Endometrial microvascular endothelial cells (primary cell): Measurements from ENCODE around the gene SLC13A3. TPM values are rescaled to one million over a fixed set of nuclear protein-coding genes. Genes with fewer than 3 reads are reported as not detected.

Experiments used
- in situ Hi-C: cut with HindIII; loops from 2 replicates; pipeline ENCODE4 v1.10.0; 2017; ENCODE audit warnings: low sequenced_read_pairs, low pct_unique_long_range_greater_than_20kb; ENCODE audit errors: inconsistent ontology term
- total RNA-seq: library from RNA; depleted of rRNA; stranded (reverse); fragments of >200 nt; gene quantifications from one replicate; pipeline ENCODE4 v1.2.3, GENCODE V29; 2015; ENCODE audit errors: inconsistent ontology term

Gene SLC13A3
- not detected for total RNA-seq

GRCh38 chr20:46651091-46651962 is at the start of gene SLC13A3:
TSS of gene SLC13A3 (minus strand) at chr20:46651459. CDS start at chr20:46651421, 38 bp downstream.
- in situ Hi-C loops: no loop called here

- in situ Hi-C loops: no loop called here
These were observed 49.8 kb upstream of the SLC13A3 start for GRCh38 chr20:46701057-46701456.

GRCh38 chr20:46700481-46700880 is 49.2 kb upstream of the SLC13A3 start:
- in situ Hi-C loops: no loop called here

GRCh38 chr20:46699651-46700359 is 48.5 kb upstream of the SLC13A3 start:
- in situ Hi-C loops: no loop called here

GRCh38 chr20:46698788-46699187 is 47.5 kb upstream of the SLC13A3 start:
- in situ Hi-C loops: no loop called here

GRCh38 chr20:46696791-46697279 is 45.6 kb upstream of the SLC13A3 start:
- in situ Hi-C loops: no loop called here

- in situ Hi-C loops: no loop called here
These were observed 44.6 kb upstream of the SLC13A3 start for GRCh38 chr20:46695892-46696291.

GRCh38 chr20:46694484-46694883 is 43.2 kb upstream of the SLC13A3 start:
- in situ Hi-C loops: no loop called here

- in situ Hi-C loops: no loop called here
These were observed 39.9 kb upstream of the SLC13A3 start for GRCh38 chr20:46691196-46691595.

GRCh38 chr20:46690219-46691106 is 39.2 kb upstream of the SLC13A3 start:
- in situ Hi-C loops: no loop called here

GRCh38 chr20:46689754-46690085 is 38.5 kb upstream of the SLC13A3 start:
- in situ Hi-C loops: no loop called here

GRCh38 chr20:46689082-46689753 is 38.0 kb upstream of the SLC13A3 start, which contains the start of gene TP53RK:
TSS of gene TP53RK (minus strand) at chr20:46689444. CDS start at chr20:46689414, 30 bp downstream.
- in situ Hi-C loops: no loop called here

GRCh38 chr20:46688151-46689081 is 37.2 kb upstream of the SLC13A3 start:
- in situ Hi-C loops: no loop called here

- in situ Hi-C loops: no loop called here
These were observed 32.9 kb upstream of the SLC13A3 start for GRCh38 chr20:46683939-46684750.

- in situ Hi-C loops: no loop called here
These were observed 32.3 kb upstream of the SLC13A3 start for GRCh38 chr20:46683668-46683938.

- in situ Hi-C loops: no loop called here
These were observed 31.9 kb upstream of the SLC13A3 start for GRCh38 chr20:46683011-46683667.
